ENCODE data around the gene GLTPD2.

Gene GLTPD2

GRCh38 chr17:4810696-4811290 is 22.0 kb downstream of the GLTPD2 start:
- no peak for DNase-seq (ENCODE audit: low read depth in 1 of 2, low spot score in 1 of 2)
- H3K4me3 ChIP-seq (replicated peaks; ENCODE audit: insufficient read depth, low read length) = no peak overlapping the region
- no peak overlapping the region for H3K27ac ChIP-seq (replicated peaks)
- H3K27me3 ChIP-seq (ENCODE audit: insufficient read depth, poor library complexity, severe bottlenecking) = peaks cover 8% of the 10 kb centered on the region
- TF ChIP-seq SPI1 (IDR thresholded peaks at IDR 0.05; ENCODE audit: borderline replicate concordance, low read depth) (no peak), REST (IDR thresholded peaks at IDR 0.05; ENCODE audit: insufficient replicate concordance, low read depth) (no peak), GABPA (IDR thresholded peaks at IDR 0.05; ENCODE audit: low read depth) (no peak), CTCF (IDR thresholded peaks at IDR 0.05; ENCODE audit: insufficient read depth, low read length) (no peak), POLR2AphosphoS5 (IDR thresholded peaks at IDR 0.05; ENCODE audit: low read depth) (no peak)

GRCh38 chr17:4811471-4811870 is 22.7 kb downstream of the GLTPD2 start:
- DNase-seq (ENCODE audit: low read depth in 1 of 2, low spot score in 1 of 2) = no peak
- Histone ChIP-seq H3K4me3 (replicated peaks; ENCODE audit: insufficient read depth, low read length) (no peak overlapping the region), H3K27ac (replicated peaks) (no peak overlapping the region), H3K27me3 (ENCODE audit: insufficient read depth, poor library complexity, severe bottlenecking) (peaks cover 3% of the 10 kb centered on the region)
- TF ChIP-seq CTCF (IDR thresholded peaks at IDR 0.05; ENCODE audit: insufficient read depth, low read length) (no peak), SPI1 (IDR thresholded peaks at IDR 0.05; ENCODE audit: borderline replicate concordance, low read depth) (no peak), REST (IDR thresholded peaks at IDR 0.05; ENCODE audit: insufficient replicate concordance, low read depth) (no peak), GABPA (IDR thresholded peaks at IDR 0.05; ENCODE audit: low read depth) (no peak), POLR2AphosphoS5 (IDR thresholded peaks at IDR 0.05; ENCODE audit: low read depth) (no peak)

- no peak for DNase-seq (ENCODE audit: low read depth in 1 of 2, low spot score in 1 of 2)
- H3K27me3 ChIP-seq (ENCODE audit: insufficient read depth, poor library complexity, severe bottlenecking) = peaks cover 2% of the 10 kb centered on the region
- TF ChIP-seq GABPA (IDR thresholded peaks at IDR 0.05; ENCODE audit: low read depth) (no peak), POLR2AphosphoS5 (IDR thresholded peaks at IDR 0.05; ENCODE audit: low read depth) (no peak), CTCF (IDR thresholded peaks at IDR 0.05; ENCODE audit: insufficient read depth, low read length) (no peak), SPI1 (IDR thresholded peaks at IDR 0.05; ENCODE audit: borderline replicate concordance, low read depth) (no peak), REST (IDR thresholded peaks at IDR 0.05; ENCODE audit: insufficient replicate concordance, low read depth) (no peak)
- H3K27ac ChIP-seq (replicated peaks) = no peak overlapping the region
- H3K4me3 ChIP-seq (replicated peaks; ENCODE audit: insufficient read depth, low read length) = no peak overlapping the region
These were observed 23.9 kb downstream of the GLTPD2 start for GRCh38 chr17:4812690-4813089.
